GM12872 (cell line): Measurements from ENCODE around the gene IFITM2.

Source experiments
- CTCF ChIP-seq: IDR thresholded peaks from 3 replicates; pipeline ENCODE4 v1.5.1; 2011; ENCODE audit warnings: low read depth, mild to moderate bottlenecking, low read length, moderate library complexity; ENCODE audit not compliant: insufficient read depth

Gene IFITM2

DNA sequence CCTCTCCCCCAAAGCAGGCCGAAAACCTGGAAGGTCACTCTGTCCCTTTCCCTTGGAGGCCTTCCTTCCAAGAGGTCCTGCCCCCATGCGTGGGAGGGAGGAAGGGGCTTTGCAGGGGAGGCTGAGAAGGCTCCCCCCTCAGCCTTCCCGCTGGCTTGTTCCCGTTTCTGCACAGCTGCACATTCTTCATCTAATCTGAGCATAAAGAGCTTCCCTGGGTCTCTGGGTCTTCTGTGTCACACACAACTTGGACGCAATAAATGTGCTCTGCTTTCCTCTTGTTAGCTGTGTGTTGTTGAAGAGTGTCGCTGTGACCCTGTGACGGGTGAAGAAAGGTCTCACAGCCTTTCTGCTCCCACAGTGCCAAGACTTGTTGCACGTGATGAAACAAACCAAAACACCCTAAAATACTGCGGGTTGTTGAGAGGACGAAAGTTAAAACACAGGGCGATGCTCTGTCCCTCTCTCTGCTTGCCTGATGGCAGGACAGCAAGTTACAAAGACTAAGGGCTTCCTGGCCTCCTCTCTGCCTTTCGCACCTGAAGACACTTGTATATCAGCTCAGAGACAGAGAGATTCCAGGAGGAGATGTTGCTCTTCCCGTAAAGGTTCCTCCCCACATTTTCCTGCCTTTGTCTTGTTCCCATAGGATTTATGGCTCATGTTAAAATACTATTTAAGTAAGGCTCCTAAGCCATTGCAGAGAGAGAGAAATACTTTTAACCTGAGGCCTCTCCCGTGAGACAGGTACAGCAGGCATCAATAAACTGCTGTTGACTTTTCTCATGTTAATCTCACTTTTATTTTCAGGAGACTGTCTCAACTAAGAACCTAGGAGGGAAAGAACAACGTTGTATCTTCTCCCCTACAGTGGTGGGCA, 28.4 kb downstream of the IFITM2 start:
- no peak for TF ChIP-seq CTCF

DNA sequence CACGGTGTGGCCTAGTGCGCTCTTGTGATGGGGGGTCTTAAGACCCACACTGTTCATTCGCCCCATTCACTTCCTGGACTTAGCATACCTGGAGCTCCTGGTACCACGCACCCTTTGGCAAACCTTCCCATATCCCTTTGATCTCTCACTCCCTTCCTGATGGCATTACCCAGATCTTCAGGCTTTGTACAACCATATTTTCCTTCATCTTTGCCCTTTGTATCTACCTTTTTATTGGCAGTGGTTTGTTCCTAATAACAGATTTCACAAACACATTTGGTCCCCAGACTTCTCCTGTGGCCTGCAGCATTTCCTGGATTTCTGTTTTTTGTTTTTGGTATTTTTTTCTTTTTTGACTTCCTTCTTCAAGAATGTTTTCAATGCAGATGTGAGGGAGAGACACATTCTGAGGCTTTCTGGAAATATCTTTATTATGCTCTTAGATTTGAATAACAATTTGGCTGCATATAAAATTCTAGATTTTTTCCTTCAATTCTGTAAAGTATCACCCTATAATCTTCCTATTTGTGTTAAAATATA, 29.1 kb downstream of the IFITM2 start:
- no peak for TF ChIP-seq CTCF

DNA sequence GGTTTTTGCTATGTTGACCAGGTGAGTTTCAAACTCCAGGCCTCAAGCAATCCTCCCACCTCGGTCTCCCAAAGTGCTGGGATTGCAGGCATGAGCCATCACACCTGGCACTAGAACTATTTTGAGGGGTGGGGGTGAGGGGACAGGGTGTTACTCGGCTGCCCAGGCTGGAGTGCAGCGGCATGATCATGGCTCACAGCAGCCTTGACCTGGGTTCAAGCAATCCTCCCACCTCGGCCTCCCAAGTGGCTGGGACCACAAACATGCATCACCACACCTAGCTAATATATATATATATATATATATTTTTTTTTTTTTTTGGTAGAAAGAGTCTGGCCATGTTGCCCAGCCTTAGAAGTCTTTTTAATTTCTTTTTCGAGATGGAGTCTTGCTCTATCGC, 30.1 kb downstream of the IFITM2 start:
- TF ChIP-seq CTCF = no peak

GRCh38 chr11:339963-340362, 32.3 kb downstream of the IFITM2 start:
- TF ChIP-seq CTCF = no peak

GRCh38 chr11:340539-341512, 33.2 kb downstream of the IFITM2 start:
- TF ChIP-seq CTCF = no peak

DNA sequence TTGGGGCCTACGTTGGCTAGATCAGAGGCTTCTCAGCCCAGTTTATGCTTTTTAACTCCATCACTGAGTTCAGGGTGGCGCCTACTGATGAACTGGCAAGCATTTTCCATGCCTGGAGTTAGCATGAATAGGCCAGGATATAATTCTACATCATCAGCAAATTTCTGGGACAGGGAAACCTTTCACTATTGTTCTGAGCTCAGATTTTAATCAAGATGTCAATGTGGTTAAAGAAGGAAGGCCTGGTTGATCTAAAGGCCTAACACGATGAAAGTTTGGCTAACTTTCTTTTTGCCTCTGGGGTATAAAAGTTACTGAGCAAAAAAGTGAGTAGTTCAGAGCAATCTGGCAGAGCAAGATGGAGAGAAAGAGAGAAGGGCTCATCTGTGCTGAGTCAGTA, 34.7 kb downstream of the IFITM2 start:
- no peak for TF ChIP-seq CTCF
